ENCODE measurements around the gene LCMT2. TPM values are rescaled to one million over a fixed set of nuclear protein-coding genes. Genes with fewer than 3 reads are reported as not detected.

The LCMT2 gene
- total RNA-seq, 4 donors from 2014 or later = 5.4 to 9.5 (median 6.4) TPM

- WGBS, 2 donors (ENCODE audit: low coverage in 1 of 2) = 0% methylated on average over 2 of the region's 4 CpGs
- no peaks in the 10 kb centered on the region for H3K36me3 ChIP-seq
- ATAC-seq = peak; percentile 63
Measured at GRCh38 chr15:43285609-43286037, 44.8 kb downstream of the LCMT2 start.

GRCh38 chr15:43283526-43283925, 46.8 kb downstream of the LCMT2 start:
- Histone ChIP-seq H3K4me1 (peaks cover 0 to 8% (median 0%) of the 10 kb centered on the region in 3 donors), H3K4me3 (no peak overlapping the region), H3K27ac (no peak overlapping the region), H3K27me3 (peaks cover 34% of the 10 kb centered on the region), H3K36me3 (no peaks in the 10 kb centered on the region), H3K9me3 (no peaks in the 10 kb centered on the region)
- WGBS, 2 donors (ENCODE audit: low coverage in 1 of 2) = 67% methylated on average over 1 of the region's 1 CpG; no CpG with 5 or more reads in 1 of the 2 donors
- no peak for TF ChIP-seq POLR2A (IDR thresholded peaks at IDR 0.05)
- TF ChIP-seq POLR2AphosphoS5 (IDR thresholded peaks at IDR 0.05) = no peak
- no peak for TF ChIP-seq EP300 (IDR thresholded peaks at IDR 0.05)
- TF ChIP-seq CTCF (IDR thresholded peaks at IDR 0.05) = no peak
- no peak for ATAC-seq

More at GRCh38 chr15:43285609-43286037, 44.8 kb downstream of the LCMT2 start:
- H3K27me3 ChIP-seq = peaks cover 20% of the 10 kb centered on the region
- H3K4me1 ChIP-seq = peaks cover 0 to 8% (median 0%) of the 10 kb centered on the region in 3 donors
- no peaks in the 10 kb centered on the region for H3K9me3 ChIP-seq
- TF ChIP-seq CTCF (IDR thresholded peaks at IDR 0.05) (peak in 3 of 4 experiments; percentile 82 to 86 (median 84)), EP300 (IDR thresholded peaks at IDR 0.05) (no peak)
- no peak overlapping the region for H3K4me3 ChIP-seq
- no peak overlapping the region for H3K27ac ChIP-seq

- H3K9me3 ChIP-seq = no peaks in the 10 kb centered on the region
- no peak for ATAC-seq
- WGBS, 2 donors (ENCODE audit: low coverage in 1 of 2) = 83% methylated on average over 2 of the region's 12 CpGs; no CpG with 5 or more reads in 1 of the 2 donors
Measured at GRCh38 chr15:43281926-43282602, 48.3 kb downstream of the LCMT2 start.

GRCh38 chr15:43280996-43281395, 49.4 kb downstream of the LCMT2 start:
- no peak for ATAC-seq
- H3K4me1 ChIP-seq = peaks cover 0 to 8% (median 0%) of the 10 kb centered on the region in 3 donors
- H3K36me3 ChIP-seq = no peaks in the 10 kb centered on the region
- H3K27ac ChIP-seq = no peak overlapping the region
- H3K4me3 ChIP-seq = no peak overlapping the region
- WGBS, 2 donors (ENCODE audit: low coverage in 1 of 2) = 60 to 66% methylated on average over 2 to 7 of the region's 7 CpGs
- no peaks in the 10 kb centered on the region for H3K9me3 ChIP-seq
- TF ChIP-seq CTCF (IDR thresholded peaks at IDR 0.05) (no peak), EP300 (IDR thresholded peaks at IDR 0.05) (no peak), POLR2A (IDR thresholded peaks at IDR 0.05) (no peak), POLR2AphosphoS5 (IDR thresholded peaks at IDR 0.05) (no peak)
- peaks cover 51% of the 10 kb centered on the region for H3K27me3 ChIP-seq

More at GRCh38 chr15:43281926-43282602, 48.3 kb downstream of the LCMT2 start:
- Histone ChIP-seq H3K36me3 (no peaks in the 10 kb centered on the region), H3K27ac (no peak overlapping the region), H3K4me3 (no peak overlapping the region), H3K27me3 (peaks cover 41% of the 10 kb centered on the region), H3K4me1 (peaks cover 0 to 8% (median 0%) of the 10 kb centered on the region in 3 donors)
- TF ChIP-seq POLR2A (IDR thresholded peaks at IDR 0.05) = no peak
- no peak for TF ChIP-seq EP300 (IDR thresholded peaks at IDR 0.05)
- TF ChIP-seq POLR2AphosphoS5 (IDR thresholded peaks at IDR 0.05) = no peak
- no peak for TF ChIP-seq CTCF (IDR thresholded peaks at IDR 0.05)

GRCh38 chr15:43279496-43279895, 50.9 kb downstream of the LCMT2 start:
- no peak for ATAC-seq
- Histone ChIP-seq H3K4me3 (no peak overlapping the region), H3K36me3 (no peaks in the 10 kb centered on the region), H3K4me1 (no peaks in the 10 kb centered on the region), H3K27ac (no peak overlapping the region), H3K27me3 (peaks cover 52% of the 10 kb centered on the region), H3K9me3 (no peaks in the 10 kb centered on the region)
- TF ChIP-seq POLR2A (IDR thresholded peaks at IDR 0.05) (no peak), CTCF (IDR thresholded peaks at IDR 0.05) (no peak), EP300 (IDR thresholded peaks at IDR 0.05) (no peak), POLR2AphosphoS5 (IDR thresholded peaks at IDR 0.05) (no peak)
- WGBS, 2 donors (ENCODE audit: low coverage in 1 of 2) = 86% methylated on average over 1 of the region's 7 CpGs; no CpG with 5 or more reads in 1 of the 2 donors
